Head of caudate nucleus (tissue), 42 donors: Measurements from ENCODE around the gene ABCB1.
A peak's percentile ranks its signal among the peaks of the same experiment; 100 is the strongest.

ENCODE experiments used
- DNase-seq, 42 donors: peaks; one replicate each; pipeline versions ENCODE4 v3.0.0 to v3.0.0-alpha.2; 2020 to 2021; ENCODE audit warnings: mixed read lengths in 7 of 42
- intact Hi-C: fragments of 100-400 bp; cut with DNase I; formaldehyde crosslinking; loops from one replicate; pipeline ENCODE4 v1.15.0; 2022

The ABCB1 gene

GRCh38 chr7:87530126-87530525 is 70.6 kb downstream of the ABCB1 start:
- intact Hi-C loops: no loop called here
- DNase-seq: no peak

GRCh38 chr7:87528730-87529129 is 72.0 kb downstream of the ABCB1 start:
- no peak for DNase-seq
- intact Hi-C loops: no loop called here

DNA sequence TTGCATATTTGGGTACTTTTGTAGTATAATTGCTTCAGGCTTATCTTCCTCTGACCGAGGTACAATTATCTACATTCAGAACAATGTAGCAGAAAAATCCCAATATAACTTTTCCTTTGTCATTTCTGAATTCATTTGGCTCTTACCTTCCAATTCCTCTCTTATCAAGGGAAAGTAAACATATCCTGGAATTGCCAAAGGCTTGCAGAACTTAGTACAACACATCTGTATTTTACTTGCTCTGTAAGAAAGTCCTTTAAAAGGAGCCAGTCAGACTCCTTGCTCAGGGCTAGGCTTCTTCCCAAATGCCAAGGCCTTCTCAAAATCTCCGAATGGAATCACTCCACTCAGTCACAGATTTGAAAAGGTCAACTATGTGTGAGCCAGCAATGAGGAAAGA is 81.9 kb downstream of the ABCB1 start:
- DNase-seq: no peak
- intact Hi-C loops: no loop called here

- intact Hi-C loops: no loop called here
- DNase-seq: no peak
Measured at GRCh38 chr7:87517891-87518290, 82.8 kb downstream of the ABCB1 start.

GRCh38 chr7:87517136-87517815 is 83.4 kb downstream of the ABCB1 start:
- intact Hi-C loops: no loop called here
- no peak for DNase-seq

DNA sequence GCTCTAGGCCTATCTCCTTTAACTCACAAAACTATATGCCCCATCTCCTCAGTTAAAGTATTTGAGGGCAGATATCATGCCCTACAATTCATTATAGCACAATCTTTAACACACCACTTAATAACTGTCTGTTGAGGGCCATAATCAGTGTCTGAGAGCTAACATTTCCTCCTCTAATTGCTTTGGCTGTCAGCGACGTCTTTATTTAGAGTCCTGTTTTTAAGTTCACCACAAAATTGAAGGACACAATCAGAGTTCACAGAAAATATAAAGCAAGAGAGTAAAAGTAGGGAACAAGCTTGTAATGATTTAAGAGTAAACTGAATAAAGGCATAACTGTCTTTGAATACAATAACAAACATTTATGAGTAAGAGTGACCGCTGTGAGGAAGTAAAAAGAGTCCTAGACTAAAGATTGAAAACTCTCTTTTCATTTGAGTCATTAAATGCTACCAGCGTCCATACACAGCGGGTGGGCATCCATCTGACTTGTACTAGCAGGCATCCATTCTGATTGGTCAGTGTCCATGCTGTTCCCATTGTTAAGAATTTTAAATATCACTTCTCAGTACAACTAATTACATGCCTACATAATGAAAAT is 86.8 kb downstream of the ABCB1 start:
- DNase-seq: no peak
- intact Hi-C loops: no loop called here

GRCh38 chr7:87512906-87513305 is 87.8 kb downstream of the ABCB1 start:
- intact Hi-C loops: no loop called here

DNA sequence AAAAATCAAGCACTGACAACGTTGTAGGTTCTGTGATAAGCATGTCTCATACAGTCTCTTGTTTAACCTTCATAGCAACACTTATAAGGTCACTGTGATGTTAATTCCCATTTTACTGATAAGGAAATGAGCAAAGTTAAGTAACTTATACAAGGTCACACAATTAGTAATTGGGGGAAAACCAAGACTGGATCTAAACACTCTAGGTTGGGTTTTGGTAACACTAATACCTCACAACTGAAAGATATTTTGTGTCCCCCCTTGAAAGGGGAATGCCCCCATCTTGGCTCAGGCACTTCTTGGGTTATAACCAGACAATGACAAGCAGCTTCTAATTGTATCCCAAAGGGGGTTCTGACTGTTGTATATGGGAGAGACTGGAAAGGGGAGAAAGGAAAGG is 89.2 kb downstream of the ABCB1 start:
- intact Hi-C loops: no loop called here
- DNase-seq: no peak

More at GRCh38 chr7:87512906-87513305, 87.8 kb downstream of the ABCB1 start:
- no peak for DNase-seq

DNA sequence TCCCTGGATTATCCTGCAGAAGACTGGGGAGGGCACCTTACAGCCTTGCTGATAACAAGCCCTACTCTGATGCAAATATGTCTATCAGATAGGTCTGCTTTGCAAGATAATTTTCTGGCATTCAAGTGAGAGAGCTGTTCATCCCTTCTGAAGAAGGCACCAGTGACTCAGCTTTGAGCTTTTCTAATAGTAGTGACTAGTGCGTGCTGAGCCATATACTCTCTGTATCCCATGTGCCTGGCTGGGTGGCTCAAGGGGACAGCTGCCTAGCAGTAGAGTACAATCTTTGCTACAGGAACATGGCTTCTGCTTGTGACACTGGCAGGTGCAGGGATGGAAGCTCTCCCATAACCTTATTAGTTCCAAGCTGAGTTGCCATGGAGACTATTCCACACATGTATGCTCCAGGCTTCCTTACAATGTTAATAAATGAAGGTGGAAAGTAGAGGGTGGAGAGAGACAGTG is 90.2 kb downstream of the ABCB1 start:
- DNase-seq: peak in 28 of 42 donors; percentile 3 to 69 (median 20)
- intact Hi-C loops: no loop called here

- no peak for DNase-seq
- intact Hi-C loops: no loop called here
Measured at GRCh38 chr7:87507446-87507845, 93.2 kb downstream of the ABCB1 start.

DNA sequence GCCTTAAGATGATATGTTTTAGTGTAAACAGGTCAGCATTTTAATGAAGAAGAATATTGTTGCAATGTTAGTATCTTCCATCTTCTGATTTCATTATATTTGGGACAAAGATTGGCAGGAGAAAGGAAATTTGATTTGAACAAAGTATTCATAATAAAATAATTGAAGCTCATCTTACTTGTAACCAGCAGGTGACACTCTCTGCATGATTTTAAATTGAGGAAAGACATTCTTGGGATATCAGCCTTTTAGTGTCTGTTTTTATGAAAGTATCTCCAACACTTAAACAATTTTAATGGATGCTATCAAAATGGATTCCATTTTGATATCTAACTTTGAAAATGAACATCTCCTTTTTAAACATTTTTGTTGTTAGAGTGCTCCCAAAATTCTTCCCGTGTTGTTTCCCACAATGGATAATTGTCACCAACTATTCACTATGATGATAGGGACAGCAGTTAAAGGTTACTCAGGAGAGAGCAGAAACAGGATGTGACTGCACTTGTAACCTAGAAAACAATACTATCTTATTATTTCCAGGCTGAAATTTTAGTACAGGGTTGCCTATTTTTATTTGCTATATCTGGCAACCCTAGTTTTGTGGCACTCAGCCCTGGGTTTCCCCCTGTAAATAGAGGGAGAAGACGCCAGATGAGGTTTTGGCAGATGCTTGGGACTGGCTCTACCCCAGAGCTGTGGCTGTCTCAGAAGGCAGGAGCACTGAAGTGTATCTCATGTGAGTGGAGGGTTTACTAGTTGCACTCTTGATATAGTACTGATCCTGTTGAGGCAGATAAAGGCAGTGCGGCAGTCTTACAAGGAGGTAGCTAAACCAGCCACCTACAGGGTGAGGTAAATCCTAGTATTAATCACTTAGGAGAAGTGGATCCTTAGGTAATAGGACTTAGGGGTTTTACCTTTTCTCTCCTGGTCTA is 94.2 kb downstream of the ABCB1 start:
- intact Hi-C loops: no loop called here
- DNase-seq: no peak

- intact Hi-C loops: no loop called here
Measured at GRCh38 chr7:87505557-87506245, 95.0 kb downstream of the ABCB1 start.

GRCh38 chr7:87505122-87505521 is 95.6 kb downstream of the ABCB1 start:
- intact Hi-C loops: no loop called here
- no peak for DNase-seq

More at GRCh38 chr7:87505557-87506245, 95.0 kb downstream of the ABCB1 start:
- DNase-seq: no peak

DNA sequence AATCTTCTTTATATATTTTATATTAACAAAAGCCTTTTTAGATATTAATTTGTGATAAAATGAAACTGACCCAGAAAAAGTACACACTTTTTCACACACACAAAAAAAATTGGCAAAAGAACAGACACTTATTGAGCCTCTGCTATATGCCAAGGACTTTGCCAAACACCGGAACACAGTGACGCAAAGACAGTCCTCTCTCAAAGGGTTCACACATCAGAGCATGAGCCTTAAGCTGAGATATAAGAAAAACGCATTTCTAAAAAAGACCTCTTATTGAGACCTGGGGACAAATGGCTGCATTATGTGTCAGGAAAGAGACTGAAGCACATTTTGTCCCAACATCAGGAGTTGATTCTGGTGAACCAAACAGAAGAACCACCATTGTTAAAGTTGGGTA is 101.2 kb downstream of the ABCB1 start:
- no peak for DNase-seq
- intact Hi-C loops: no loop called here

GRCh38 chr7:87498893-87499292 is 101.8 kb downstream of the ABCB1 start:
- no peak for DNase-seq
- intact Hi-C loops: no loop called here

GRCh38 chr7:87497482-87497881 is 103.2 kb downstream of the ABCB1 start:
- no peak for DNase-seq
- intact Hi-C loops: no loop called here

GRCh38 chr7:87495366-87495765 is 105.3 kb downstream of the ABCB1 start:
- no peak for DNase-seq
- intact Hi-C loops: no loop called here

- no peak for DNase-seq
- intact Hi-C loops: no loop called here
Measured at GRCh38 chr7:87494454-87494853, 106.2 kb downstream of the ABCB1 start.

GRCh38 chr7:87483131-87483530 is 117.6 kb downstream of the ABCB1 start:
- no peak for DNase-seq
- intact Hi-C loops: no loop called here
